Nephron progenitor cell (in vitro differentiated cells): Measurements from ENCODE around the gene RBM38.

ENCODE experiments used
- DNase-seq: peaks from one replicate; pipeline ENCODE4 v3.0.0; 2021
- H3K27ac Mint-ChIP-seq: 2 replicates; pipeline ENCODE4 v1.8.0; 2021; ENCODE audit warnings: mild to moderate bottlenecking, moderate library complexity, mixed read lengths
- H3K27me3 Mint-ChIP-seq: 2 replicates; pipeline ENCODE4 v1.8.0; 2021; ENCODE audit warnings: mild to moderate bottlenecking, low read depth, mixed read lengths; ENCODE audit not compliant: poor library complexity
- H3K36me3 Mint-ChIP-seq: 2 replicates; pipeline ENCODE4 v1.8.0; 2021; ENCODE audit warnings: low read depth, mixed read lengths
- H3K4me1 Mint-ChIP-seq: 2 replicates; pipeline ENCODE4 v1.8.0; 2021; ENCODE audit warnings: mixed read lengths
- H3K4me3 Mint-ChIP-seq: 2 replicates; pipeline ENCODE4 v1.8.0; 2021; ENCODE audit warnings: mild to moderate bottlenecking, moderate library complexity, mixed read lengths
- H3K9me3 Mint-ChIP-seq: 2 replicates; pipeline ENCODE4 v1.8.0; 2021; ENCODE audit warnings: mild to moderate bottlenecking, moderate library complexity, mixed read lengths
- CTCF ChIP-seq: fragments of 200-600 bp; sonication (generic); IDR thresholded peaks from 2 replicates; pipeline ENCODE4 v1.5.0; 2021; ENCODE audit warnings: antibody characterized with exemption

Gene RBM38

GRCh38 chr20:57410924-57411323 lies 19.7 kb downstream of the RBM38 start:
- Mint-ChIP-seq H3K36me3 (peaks cover 29% of the 10 kb centered on the region), H3K27ac (no peak overlapping the region), H3K4me3 (no peak overlapping the region), H3K4me1 (peaks cover 60% of the 10 kb centered on the region), H3K9me3 (no peaks in the 10 kb centered on the region), H3K27me3 (peaks cover 4% of the 10 kb centered on the region)
- TF ChIP-seq CTCF: no peak
- no peak for DNase-seq

- peaks cover 65% of the 10 kb centered on the region for H3K4me1 Mint-ChIP-seq
- no peak for TF ChIP-seq CTCF
- H3K27me3 Mint-ChIP-seq: peaks cover 4% of the 10 kb centered on the region
- no peaks in the 10 kb centered on the region for H3K9me3 Mint-ChIP-seq
- H3K27ac Mint-ChIP-seq: no peak overlapping the region
- H3K36me3 Mint-ChIP-seq: peaks cover 26% of the 10 kb centered on the region
- no peak for DNase-seq
- no peak overlapping the region for H3K4me3 Mint-ChIP-seq
Observed at GRCh38 chr20:57411406-57412283, 20.4 kb downstream of the RBM38 start.

GRCh38 chr20:57412347-57413029 lies 21.3 kb downstream of the RBM38 start:
- DNase-seq: no peak

GRCh38 chr20:57413986-57414385 lies 22.8 kb downstream of the RBM38 start:
- Mint-ChIP-seq H3K4me1 (peaks cover 49% of the 10 kb centered on the region), H3K36me3 (peaks cover 5% of the 10 kb centered on the region), H3K9me3 (no peaks in the 10 kb centered on the region), H3K4me3 (no peak overlapping the region), H3K27me3 (peaks cover 10% of the 10 kb centered on the region), H3K27ac (no peak overlapping the region)
- TF ChIP-seq CTCF: no peak
- DNase-seq: no peak

More at GRCh38 chr20:57412347-57413029, 21.3 kb downstream of the RBM38 start:
- peaks cover 56% of the 10 kb centered on the region for H3K4me1 Mint-ChIP-seq
- H3K36me3 Mint-ChIP-seq: peaks cover 17% of the 10 kb centered on the region
- no peak overlapping the region for H3K4me3 Mint-ChIP-seq
- no peaks in the 10 kb centered on the region for H3K9me3 Mint-ChIP-seq
- no peak for TF ChIP-seq CTCF
- peak overlapping the region; percentile 75 for H3K27ac Mint-ChIP-seq
- peaks cover 8% of the 10 kb centered on the region for H3K27me3 Mint-ChIP-seq

GRCh38 chr20:57414867-57415592 lies 23.8 kb downstream of the RBM38 start:
- Mint-ChIP-seq H3K4me1 (peaks cover 40% of the 10 kb centered on the region), H3K4me3 (no peak overlapping the region), H3K9me3 (no peaks in the 10 kb centered on the region), H3K27me3 (peaks cover 10% of the 10 kb centered on the region), H3K36me3 (no peaks in the 10 kb centered on the region), H3K27ac (no peak overlapping the region)
- no peak for DNase-seq
- no peak for TF ChIP-seq CTCF
